ENCODE results near the gene EXPH5.
"Not testable (repeated sequence)": the region's sequence is repeated elsewhere in the genome, so short reads cannot be mapped to it uniquely, and the experiment has no call there.

GRCh38 chr11:108641752-108642151 is 48.2 kb upstream of the EXPH5 start:
- TF ChIP-seq CTCF (IDR thresholded peaks at IDR 0.05); POLR2A (IDR thresholded peaks at IDR 0.05; ENCODE audit: low read depth): not testable (repeated sequence)

Measured in esophagus muscularis mucosa (tissue), 3 donors.